GM18517 (cell line): ENCODE results near the gene MDFI.

Experiments
- ATAC-seq: cut with Tn5 transposase; IDR thresholded peaks from one replicate; pipeline ENCODE4 v1.9.1; 2021; ENCODE audit warnings: mild to moderate bottlenecking, moderate library complexity; ENCODE audit not compliant: unreplicated experiment

The MDFI gene, protein sequence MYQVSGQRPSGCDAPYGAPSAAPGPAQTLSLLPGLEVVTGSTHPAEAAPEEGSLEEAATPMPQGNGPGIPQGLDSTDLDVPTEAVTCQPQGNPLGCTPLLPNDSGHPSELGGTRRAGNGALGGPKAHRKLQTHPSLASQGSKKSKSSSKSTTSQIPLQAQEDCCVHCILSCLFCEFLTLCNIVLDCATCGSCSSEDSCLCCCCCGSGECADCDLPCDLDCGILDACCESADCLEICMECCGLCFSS

DNA sequence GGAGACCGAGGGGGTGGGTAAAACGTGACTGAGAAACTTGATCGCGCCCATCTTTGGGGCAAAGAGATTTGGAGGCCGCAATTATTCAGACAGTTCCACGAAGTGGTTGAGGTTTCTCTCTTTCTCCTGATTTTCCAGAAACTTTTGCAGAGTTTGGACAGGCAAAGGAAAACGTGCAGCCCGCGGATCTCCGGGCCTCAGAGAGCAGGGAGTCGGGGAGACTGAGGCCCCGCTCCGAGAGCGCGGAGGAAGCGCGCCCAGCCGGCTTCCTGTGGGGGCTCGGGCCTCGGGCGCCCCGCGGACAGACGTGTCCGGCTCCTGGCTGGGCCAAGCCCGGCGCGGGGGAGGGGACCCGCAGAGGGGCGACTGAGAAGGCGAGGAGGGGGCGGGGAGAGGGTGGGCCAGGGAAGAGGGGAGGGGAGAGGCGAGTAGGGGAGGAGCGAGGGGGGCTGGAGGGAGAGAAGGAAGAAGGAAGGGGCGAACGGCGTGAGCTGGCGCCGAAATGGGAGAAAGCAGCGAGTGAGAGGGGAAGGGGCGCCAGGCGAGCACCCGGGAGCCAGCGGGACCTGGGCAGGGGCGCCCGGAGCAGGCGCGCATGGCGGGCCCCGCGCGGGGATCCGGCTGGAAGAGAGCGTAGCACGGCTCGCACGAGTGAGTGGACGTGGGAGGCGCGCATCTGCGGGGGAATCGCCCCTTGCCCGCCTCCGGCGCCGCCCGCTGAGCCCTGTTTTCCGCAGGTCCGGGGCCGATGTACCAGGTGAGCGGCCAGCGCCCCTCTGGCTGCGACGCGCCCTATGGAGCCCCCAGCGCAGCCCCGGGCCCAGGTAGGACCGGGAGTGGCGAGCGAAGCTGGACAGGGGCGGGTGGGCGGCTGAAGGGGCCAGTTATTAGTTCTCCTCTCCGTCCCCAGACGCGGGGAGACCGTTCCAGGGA, at the start of gene MDFI:
MDFI (plus strand) TSS at position 467 of the 933 bp plus-strand sequence; CDS start at position 749, 282 bp downstream.
- ATAC-seq = no peak

GRCh38 chr6:41589223-41589622, 49.0 kb upstream of the MDFI start:
- ATAC-seq = no peak

DNA sequence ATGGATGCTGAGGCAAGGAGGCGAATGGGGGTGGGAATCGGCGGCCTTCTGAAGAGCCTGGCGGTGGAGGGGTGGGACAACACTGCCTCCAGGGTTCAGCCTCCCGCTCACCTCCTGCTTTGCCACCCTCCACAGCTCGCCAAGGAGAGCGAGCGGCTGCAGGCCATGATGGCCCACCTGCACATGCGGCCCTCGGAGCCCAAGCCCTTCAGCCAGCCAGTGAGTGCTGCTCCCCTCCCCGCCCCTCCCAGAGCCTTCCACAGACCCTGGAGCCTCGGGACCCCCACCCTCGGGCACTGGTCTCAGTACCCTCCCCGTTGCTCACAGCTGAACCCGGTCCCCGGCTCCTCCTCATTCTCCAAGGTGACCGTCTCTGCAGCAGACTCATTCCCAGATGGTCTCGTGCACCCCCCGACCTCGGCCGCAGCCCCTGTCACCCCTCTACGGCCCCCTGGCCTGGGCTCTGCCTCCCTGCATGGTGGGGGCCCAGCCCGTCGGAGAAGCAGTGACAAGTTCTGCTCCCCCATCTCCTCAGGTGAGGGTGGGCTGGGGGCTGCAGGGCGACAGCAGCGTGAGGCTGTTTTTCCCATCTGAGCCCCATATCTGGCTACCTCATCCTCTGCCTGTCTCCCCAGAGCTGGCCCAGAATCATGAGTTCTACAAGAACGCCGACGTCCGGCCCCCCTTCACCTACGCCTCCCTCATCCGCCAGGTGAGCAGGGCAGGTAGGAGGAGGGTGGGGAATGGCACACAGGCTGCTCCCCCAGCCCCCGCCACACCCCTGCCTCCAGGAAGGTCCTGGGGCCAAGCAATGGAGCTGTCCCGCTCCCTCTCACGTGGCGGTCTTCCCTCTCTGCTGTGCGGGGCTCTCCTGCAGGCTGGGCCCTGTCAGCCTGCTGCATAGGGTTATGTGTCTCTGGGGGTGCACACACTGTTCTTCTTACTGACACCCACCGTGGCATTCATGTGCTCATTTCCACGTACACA, 48.3 kb upstream of the MDFI start:
- no peak for ATAC-seq

DNA sequence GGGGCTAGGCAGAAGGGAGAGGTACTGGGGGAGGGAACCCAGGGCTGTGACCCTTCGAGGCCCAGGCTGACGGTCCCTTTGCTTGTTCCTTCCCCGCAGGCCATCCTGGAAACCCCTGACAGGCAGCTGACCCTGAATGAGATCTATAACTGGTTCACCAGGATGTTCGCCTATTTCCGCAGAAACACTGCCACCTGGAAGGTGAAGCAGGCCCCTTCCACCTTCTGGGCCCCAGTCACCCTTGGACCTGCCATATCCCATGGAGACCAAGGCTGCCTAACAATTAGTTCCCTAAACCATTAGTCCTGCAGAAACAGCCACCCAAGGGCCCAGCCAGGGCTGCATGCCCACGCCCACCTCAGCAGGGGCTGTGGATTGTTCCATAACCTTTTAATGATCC, 47.1 kb upstream of the MDFI start:
- no peak for ATAC-seq

GRCh38 chr6:41591859-41592502, 46.3 kb upstream of the MDFI start:
- ATAC-seq = no peak

DNA sequence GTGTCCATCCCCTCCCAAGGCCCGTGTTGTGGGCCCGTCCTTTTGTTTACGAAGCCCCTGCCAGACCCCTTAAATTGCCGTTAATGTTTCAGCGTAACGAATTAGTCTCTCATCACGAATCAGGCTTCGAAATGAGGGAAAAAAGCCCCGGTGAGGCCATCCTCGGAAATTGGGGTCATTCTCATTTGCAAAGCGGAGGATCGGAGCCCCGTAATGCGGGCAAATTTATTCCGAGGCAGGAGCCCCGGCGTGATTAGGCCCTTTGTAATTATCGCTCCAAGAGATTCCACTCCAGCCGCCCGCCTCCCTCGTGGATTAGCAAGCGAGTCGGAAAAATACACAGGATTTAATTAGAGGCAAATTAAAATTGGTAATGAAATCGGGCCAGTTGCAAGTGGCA, 44.9 kb upstream of the MDFI start:
- ATAC-seq = no peak

- ATAC-seq = no peak
Observed at GRCh38 chr6:41593839-41594238, 44.4 kb upstream of the MDFI start.

DNA sequence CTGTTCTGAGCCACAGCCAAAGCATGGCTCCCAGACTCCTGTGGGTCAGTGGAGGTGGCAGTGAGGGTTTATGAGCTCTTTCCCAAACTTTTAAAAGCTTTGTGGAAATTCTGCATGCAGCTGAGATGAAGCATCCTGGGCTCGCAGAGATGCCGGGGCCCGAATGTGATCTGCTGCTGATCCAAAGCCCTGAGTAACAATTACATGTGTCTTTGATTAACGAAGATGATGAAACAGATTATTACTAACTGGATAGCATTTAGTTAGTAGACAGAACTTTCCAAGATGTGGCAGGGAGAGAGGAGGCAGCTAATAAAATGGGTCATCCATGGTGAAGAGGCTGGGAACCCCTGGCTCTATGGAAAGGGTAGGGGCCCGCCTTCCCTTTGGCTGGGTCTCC, 43.9 kb upstream of the MDFI start:
- ATAC-seq = no peak

- ATAC-seq = no peak
Observed at GRCh38 chr6:41594766-41595165, 43.5 kb upstream of the MDFI start.

DNA sequence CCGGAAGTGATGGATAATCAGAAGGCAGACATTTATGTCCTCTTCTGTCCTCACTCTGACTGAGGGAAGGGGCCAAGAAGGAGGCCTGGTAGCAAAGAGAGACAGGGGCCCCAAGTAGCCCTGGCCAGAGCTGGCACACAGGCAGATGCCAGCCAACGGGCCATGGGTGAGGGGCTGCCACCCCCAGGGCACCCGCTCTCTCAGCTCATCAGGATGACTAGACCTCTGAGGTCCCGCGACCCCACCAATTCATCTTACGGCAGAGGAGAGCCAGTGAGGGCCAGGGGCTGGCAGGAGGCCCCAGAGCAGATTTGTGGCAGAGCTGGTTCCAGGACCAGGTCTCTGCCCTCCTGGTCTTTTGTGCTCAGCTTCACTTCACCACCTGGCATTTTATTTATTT, 43.1 kb upstream of the MDFI start:
- no peak for ATAC-seq

DNA sequence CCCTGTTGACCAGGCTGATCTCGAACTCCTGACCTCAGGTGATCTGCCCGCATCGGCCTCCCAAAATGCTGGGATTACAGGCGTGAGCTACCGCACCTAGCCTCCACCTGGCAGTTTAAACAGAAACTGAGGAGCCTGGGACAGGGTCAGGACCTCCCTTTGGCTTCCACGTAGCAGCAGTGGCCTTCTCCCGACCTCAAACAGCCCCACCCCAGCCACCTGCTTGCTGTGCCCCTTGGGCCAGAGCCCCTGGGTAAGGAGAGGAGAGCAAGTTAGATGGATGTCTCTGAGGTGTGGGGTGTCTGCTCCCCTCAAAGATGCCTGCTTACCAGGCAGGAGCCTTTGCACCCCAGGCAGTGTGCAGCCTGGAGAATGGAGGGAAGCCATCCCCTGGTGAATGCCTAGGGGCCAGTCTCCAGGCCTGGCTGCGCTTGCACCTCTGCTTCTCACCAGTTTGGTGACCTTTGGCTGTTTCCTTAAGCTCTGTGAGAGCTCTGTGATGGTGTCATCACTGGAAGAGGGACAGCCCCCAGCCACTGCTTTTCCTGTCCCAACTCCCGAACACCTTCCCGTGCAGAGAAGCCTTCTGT, 42.1 kb upstream of the MDFI start:
- no peak for ATAC-seq

- no peak for ATAC-seq
Observed at GRCh38 chr6:41596807-41597206, 41.5 kb upstream of the MDFI start.

GRCh38 chr6:41597246-41598000, 40.8 kb upstream of the MDFI start:
- ATAC-seq = no peak

GRCh38 chr6:41598670-41599014, 39.6 kb upstream of the MDFI start:
- no peak for ATAC-seq

DNA sequence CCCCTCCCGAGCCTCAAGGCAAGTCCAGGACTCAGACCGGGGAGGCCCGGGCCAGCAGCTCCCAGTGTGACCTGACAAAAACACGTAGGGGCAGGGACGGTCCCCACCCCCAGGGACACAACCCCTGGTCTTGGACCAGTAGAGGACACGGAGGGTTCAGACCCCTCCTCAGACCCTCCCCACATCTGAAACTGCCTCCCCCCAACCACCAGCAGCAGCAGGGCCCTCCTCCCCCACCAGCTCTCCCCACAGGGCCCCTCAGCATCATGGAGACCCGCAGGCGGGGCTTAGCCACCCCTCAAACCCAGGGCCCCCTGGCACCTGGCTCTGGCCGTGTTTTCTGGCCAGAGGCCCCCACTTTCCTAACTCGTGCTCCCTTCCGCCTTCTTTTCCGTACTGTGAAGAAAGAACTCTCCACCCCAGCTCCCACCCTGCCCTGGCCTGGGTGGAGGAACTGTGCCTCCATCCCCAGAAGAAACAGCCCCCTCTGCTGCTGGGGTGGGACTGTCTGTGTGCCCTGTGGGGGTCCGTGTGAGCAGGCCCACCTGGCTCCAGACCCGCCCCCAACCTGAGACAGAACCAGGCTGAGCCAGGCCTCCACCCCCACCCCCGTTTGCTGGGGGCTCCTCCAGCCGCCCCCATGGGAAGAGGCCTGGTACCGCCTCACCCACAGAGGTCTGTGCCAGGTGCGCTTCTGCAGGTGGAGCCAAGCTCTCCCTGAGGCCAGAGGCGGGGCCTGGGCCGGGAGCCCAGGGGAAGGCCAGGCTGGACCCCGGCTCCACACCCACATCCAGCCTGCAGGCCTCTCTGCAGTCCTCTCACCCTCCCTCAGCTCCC, 39.0 kb upstream of the MDFI start:
- ATAC-seq = no peak

DNA sequence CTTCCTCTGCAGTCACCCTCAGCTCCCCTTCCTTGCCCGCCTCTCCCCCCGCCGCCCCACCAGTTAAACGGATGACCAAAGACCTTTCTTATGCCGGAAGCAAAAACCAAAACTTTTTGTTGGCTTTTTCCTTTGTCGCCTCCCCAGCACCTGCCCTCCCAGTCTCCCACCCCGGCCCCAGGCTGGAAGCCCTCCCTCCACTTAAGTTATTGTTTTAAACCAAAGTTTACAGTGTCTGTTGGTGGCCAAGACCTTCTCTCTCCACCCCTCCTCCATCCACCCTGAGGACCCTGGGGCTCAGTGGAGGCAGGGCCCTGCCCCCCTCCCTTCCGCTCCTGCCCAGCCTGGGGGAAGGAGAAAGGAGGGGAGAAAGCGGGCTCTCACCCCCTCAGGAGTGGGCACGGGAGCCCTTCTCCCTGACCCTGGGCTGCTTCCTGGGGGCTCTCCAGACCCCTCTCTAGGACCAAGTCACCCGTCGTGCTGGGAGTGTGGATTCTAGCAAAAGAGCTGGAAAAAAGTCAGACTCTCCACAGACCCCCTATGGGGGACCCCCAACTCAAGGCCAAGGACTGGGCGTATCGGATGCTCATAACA, 38.3 kb upstream of the MDFI start:
- no peak for ATAC-seq

- ATAC-seq = no peak
Observed at GRCh38 chr6:41600499-41601247, 37.6 kb upstream of the MDFI start.

DNA sequence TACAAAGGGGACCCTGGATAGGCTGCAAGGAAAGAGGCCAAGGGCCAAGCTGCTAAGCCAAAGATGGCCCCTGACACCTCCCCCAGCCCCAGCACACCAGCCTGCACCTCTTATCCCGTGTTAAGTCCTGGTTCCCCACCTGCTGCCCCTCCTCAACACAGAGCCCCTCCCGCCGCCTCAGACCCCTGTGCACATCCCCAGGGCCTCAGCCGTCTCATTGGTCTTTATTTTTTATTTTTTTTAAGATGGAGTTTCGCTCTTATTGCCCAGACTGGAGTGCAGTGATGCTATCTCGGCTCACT, 37.1 kb upstream of the MDFI start:
- ATAC-seq = no peak
